K562 (cell line): ENCODE data around the gene DMWD. TPM values are rescaled to one million over a fixed set of nuclear protein-coding genes. Genes with fewer than 3 reads are reported as not detected.

Experiments
- ARID1B ChIP-seq: fragments of 450-650 bp; IDR thresholded peaks from 2 replicates; pipeline ENCODE4 v1.6.1; 2016; ENCODE audit warnings: antibody characterized with exemption, mild to moderate bottlenecking, inconsistent platforms
- CEBPG ChIP-seq, 3 experiments: fragments of 200-800 bp in 1 of 3; sonication (Bioruptor generic) in 1 of 3; sonication (generic) in 1 of 3; formaldehyde crosslinking in 1 of 3; IDR thresholded peaks in 2 of 3; conservative IDR thresholded peaks in 1 of 3; 2 replicates each; pipeline versions ENCODE4 v1.6.1 to v1.8.0; 2016 to 2022; ENCODE audit warnings: missing compliant biosample characterization in 2 of 3, missing genetic modification characterization in 2 of 3, mild to moderate bottlenecking in 1 of 3, missing genetic modification reagents in 1 of 3
- CREB3L1 ChIP-seq: fragments of 450-650 bp; IDR thresholded peaks from 2 replicates; pipeline ENCODE4 v1.6.1; 2014; ENCODE audit warnings: low read depth, mild to moderate bottlenecking, moderate library complexity, borderline replicate concordance
- ELK3 ChIP-seq: fragments of 450-650 bp; formaldehyde crosslinking; IDR thresholded peaks from 2 replicates; pipeline ENCODE4 v1.4.0; 2020; ENCODE audit warnings: mild to moderate bottlenecking
- GATAD2A ChIP-seq: fragments of 450-650 bp; IDR thresholded peaks from 2 replicates; pipeline ENCODE4 v1.6.1; 2017
- KAT7 ChIP-seq: sonication (generic); formaldehyde crosslinking; IDR thresholded peaks from 2 replicates; pipeline ENCODE4 v1.8.0; 2022; ENCODE audit warnings: missing genetic modification reagents, mild to moderate bottlenecking, borderline replicate concordance
- KLF6 ChIP-seq: fragments of 250-450 bp; sonication (Bioruptor Pico); IDR thresholded peaks from 2 replicates; pipeline ENCODE4 v1.4.0; 2020; ENCODE audit warnings: mild to moderate bottlenecking, moderate library complexity, borderline replicate concordance
- LARP7 ChIP-seq: fragments of 450-650 bp; IDR thresholded peaks from 2 replicates; pipeline ENCODE4 v1.6.1; 2016
- MTA2 ChIP-seq: fragments of 450-650 bp; IDR thresholded peaks from 2 replicates; pipeline ENCODE4 v1.6.1; 2016; ENCODE audit warnings: low read depth
- PCBP1 ChIP-seq: fragments of 200-400 bp; formaldehyde crosslinking; IDR thresholded peaks from 2 replicates; pipeline ENCODE4 v1.6.1; 2018; ENCODE audit warnings: mild to moderate bottlenecking, low read depth, low read length; ENCODE audit not compliant: poor library complexity, severe bottlenecking
- PTRF ChIP-seq: fragments of 450-650 bp; IDR thresholded peaks from 2 replicates; pipeline ENCODE4 v1.6.1; 2016; ENCODE audit warnings: mild to moderate bottlenecking, missing genetic modification characterization, missing compliant biosample characterization
- PYGO2 ChIP-seq: fragments of 450-650 bp; IDR thresholded peaks from 2 replicates; pipeline ENCODE4 v1.6.1; 2016; ENCODE audit warnings: mild to moderate bottlenecking, missing genetic modification characterization, moderate library complexity, missing compliant biosample characterization
- SMARCB1 ChIP-seq: IDR thresholded peaks from 2 replicates; pipeline ENCODE4 v1.6.1; 2011; ENCODE audit warnings: improper control_type of control experiment, low read depth; ENCODE audit not compliant: insufficient read length
- SMARCE1 ChIP-seq: fragments of 450-650 bp; IDR thresholded peaks from 2 replicates; pipeline ENCODE4 v1.7.1; 2016; ENCODE audit warnings: mild to moderate bottlenecking
- TBL1XR1 ChIP-seq, 2 experiments: IDR thresholded peaks; 2 replicates each; pipeline ENCODE4 v1.6.1; 2012; ENCODE audit warnings: improper control_type of control experiment in 2 of 2, low read length in 2 of 2, mild to moderate bottlenecking in 1 of 2
- XRCC4 ChIP-seq: IDR thresholded peaks from one replicate; pipeline ENCODE4 v1.6.1; 2011; ENCODE audit not compliant: insufficient read depth, insufficient read length; ENCODE audit errors: extremely low read depth
- ZKSCAN3 ChIP-seq: fragments of 250-450 bp; sonication (Bioruptor Pico); IDR thresholded peaks from 2 replicates; pipeline ENCODE4 v1.4.0; 2020
- ZNF655 ChIP-seq: fragments of 250-450 bp; sonication (Bioruptor Pico); IDR thresholded peaks from 2 replicates; pipeline ENCODE4 v1.5.0; 2021
- ZNF77 ChIP-seq: fragments of 250-450 bp; sonication (Bioruptor Pico); IDR thresholded peaks from 2 replicates; pipeline ENCODE4 v1.5.0; 2020
- polyA plus RNA-seq, 8 experiments: library from polyadenylated mRNA; depleted of rRNA in 4 of 8; stranded (reverse) in 5 of 8; unstranded in 3 of 8; fragments of >200 nt; fragmentation: Nextera tagmentation in 2 of 8; fragmentation: Illumina TruSeq in 1 of 8; extraction: Ambion mirVana in 2 of 8; extraction: Trizol in 1 of 8; gene quantifications; 2 replicates each; pipeline versions ENCODE4 v1.2.1 to v1.2.3, GENCODE V29; 2011 to 2014; ENCODE audit warnings: inconsistent platforms in 1 of 8, missing spikeins in 1 of 8
- total RNA-seq, 7 experiments: library from RNA; depleted of rRNA in 6 of 7; stranded (reverse); fragments of >200 nt in 6 of 7; fragmentation: Illumina TruSeq in 2 of 7; extraction: Trizol in 2 of 7; gene quantifications; 2 replicates each; pipeline versions ENCODE4 v1.2.1 to v1.2.3, GENCODE V29; 2011 to 2021; ENCODE audit warnings: low replicate concordance in 1 of 7

Gene DMWD
- total and polyA plus RNA-seq, 9 of the 15 experiments (the other 6 are each of a cell fraction or from before 2014, with no cell fraction given), result 4.7 to 54.6 (median 19.0) TPM

- TF ChIP-seq PYGO2 (no peak), TBL1XR1 (IDR thresholded peaks at IDR 0.05; ENCODE audit: low read length in 2 of 2) (no peak), PCBP1 (peak; percentile 46), CREB3L1 (peak; percentile 42; the same call in 1 of the 2 replicates), SMARCE1 (peak; percentile 42; the same call in 1 of the 2 replicates), ZNF77 (no peak), GATAD2A (peak; percentile 84; the same call in 1 of the 2 replicates), KLF6 (CRISPR knock-in tag) (0 out of 2 replicates have a peak, but pooled peaks have one; percentile 41), KAT7 (no peak), XRCC4 (no peak), PTRF (tag) (no peak), ZNF655 (CRISPR knock-in tag) (no peak), CEBPG (CRISPR knock-in tag; IDR thresholded peaks at IDR 0.05) (no peak; the same call in 1 of the 2 replicates), CEBPG (tag; conservative IDR thresholded peaks at IDR 0.05 in 1 of 2, IDR thresholded peaks at IDR 0.05 in 1 of 2) (peak in 1 of 2 experiments; percentile 66; a peak in 1 of 4 replicates), LARP7 (peak; percentile 62; the same call in 1 of the 2 replicates), SMARCB1 (no peak), ARID1B (peak; percentile 60), ZKSCAN3 (CRISPR knock-in tag) (no peak), MTA2 (peak; percentile 20; the same call in 1 of the 2 replicates), ELK3 (CRISPR knock-in tag) (no peak)
These were observed 23.5 kb downstream of the DMWD start, which contains the start of gene SIX5 (continued) for GRCh38 chr19:45768984-45769782.
